Measurements from ENCODE around the gene CDC42EP4.

GRCh38 chr17:73280191-73280590, 31.6 kb downstream of the CDC42EP4 start:
- TF ChIP-seq RARB (CRISPR knock-in tag; IDR thresholded peaks at IDR 0.05), result no peak
- no peak for TF ChIP-seq CSRNP3 (CRISPR knock-in tag; IDR thresholded peaks at IDR 0.05)
- no peak for TF ChIP-seq ZNF70 (CRISPR knock-in tag; IDR thresholded peaks at IDR 0.05)
- TF ChIP-seq CREB5 (CRISPR knock-in tag; IDR thresholded peaks at IDR 0.05; ENCODE audit: low read depth), result no peak
- TF ChIP-seq PATZ1 (CRISPR knock-in tag; IDR thresholded peaks at IDR 0.05; ENCODE audit: borderline replicate concordance), result no peak
- TF ChIP-seq ARNTL (CRISPR knock-in tag; IDR thresholded peaks at IDR 0.05; ENCODE audit: borderline replicate concordance, low read depth), result no peak
- no peak for TF ChIP-seq TSHZ2 (CRISPR knock-in tag; IDR thresholded peaks at IDR 0.05)
- TF ChIP-seq CSDC2 (CRISPR knock-in tag; IDR thresholded peaks at IDR 0.05), result no peak
- TF ChIP-seq ZNF8 (CRISPR knock-in tag; IDR thresholded peaks at IDR 0.05), result no peak
- TF ChIP-seq ZNF565 (CRISPR knock-in tag; conservative IDR thresholded peaks at IDR 0.05; ENCODE audit: low read depth), result no peak
- no peak for TF ChIP-seq SNAI2 (CRISPR knock-in tag; IDR thresholded peaks at IDR 0.05)

All from SK-N-SH treated with all-trans-retinoic acid at 6 μM for 48 hours (cell line).